ENCODE results near the gene IGFBP6.

The IGFBP6 gene

GRCh38 chr12:53079226-53080117, 18.0 kb upstream of the IGFBP6 start, which contains the start of gene SPRYD3:
SPRYD3 (minus strand) TSS chr12:53079390; CDS start chr12:53079333, 57 bp downstream.
- POLR2A ChIA-PET, result interaction anchor here (0.5 to 3.1 kb wide), 6 partner anchors 12 to 29 kb away, joined by 3 to 16 read pairs (median 4); partner anchors contain the start of genes IGFBP6, SOAT2 and TNS2
- peak; percentile 94 to 98 (median 97) for DNase-seq

GRCh38 chr12:53082637-53083175, 14.8 kb upstream of the IGFBP6 start:
- Histone ChIP-seq H3K9me3 (ENCODE audit: control extremely low read depth in 1 of 5, control insufficient read depth in 4 of 5, insufficient read depth in 2 of 5, low read depth in 1 of 5, low read length in 4 of 5) (no peaks in the 10 kb centered on the region), H3K36me3 (ENCODE audit: control insufficient read depth in 4 of 4, insufficient read depth in 4 of 4, low read length in 3 of 4) (no peaks in the 10 kb centered on the region), H3K4me3 (ENCODE audit: control insufficient read depth in 1 of 7, extremely low read depth in 1 of 7, insufficient read depth in 4 of 7, low read depth in 2 of 7, low read length in 6 of 7) (no peak overlapping the region), H3K4me1 (ENCODE audit: control extremely low read depth in 1 of 4, control insufficient read depth in 4 of 4, insufficient read depth in 4 of 4, low read length in 3 of 4) (peaks cover 3 to 16% (median 10%) of the 10 kb centered on the region in 4 experiments), H3K27me3 (replicated peaks in 2 of 5; ENCODE audit: control insufficient read depth in 4 of 5, insufficient read depth in 5 of 5, low read length in 4 of 5) (no peaks in the 10 kb centered on the region), H3K27ac (ENCODE audit: insufficient read depth in 1 of 2, low read depth in 1 of 2, low read length in 2 of 2, poor library complexity in 1 of 2, severe bottlenecking in 2 of 2) (no peak overlapping the region)
- ChIA-PET POLR2A (no interaction called here), CTCF (interaction anchor here (1.7 to 8.8 kb wide), 4 partner anchors 11 to 29 kb away, joined by 4 to 113 read pairs (median 12); partner anchors contain the start of gene SOAT2)
- WGBS (ENCODE audit: insufficient coverage), result no CpG with 5 or more reads among the region's 2 CpGs
- no peak for DNase-seq

More at GRCh38 chr12:53079226-53080117, 18.0 kb upstream of the IGFBP6 start, which contains the start of gene SPRYD3:
- WGBS (ENCODE audit: insufficient coverage), result 3% methylated on average over 51 of the region's 67 CpGs
- Histone ChIP-seq H3K27me3 (replicated peaks in 2 of 5; ENCODE audit: control insufficient read depth in 4 of 5, insufficient read depth in 5 of 5, low read length in 4 of 5) (no peaks in the 10 kb centered on the region), H3K36me3 (ENCODE audit: control insufficient read depth in 4 of 4, insufficient read depth in 4 of 4, low read length in 3 of 4) (peaks cover 0 to 24% (median 18%) of the 10 kb centered on the region in 4 experiments), H3K9me3 (ENCODE audit: control extremely low read depth in 1 of 5, control insufficient read depth in 4 of 5, insufficient read depth in 2 of 5, low read depth in 1 of 5, low read length in 4 of 5) (no peaks in the 10 kb centered on the region), H3K27ac (ENCODE audit: insufficient read depth in 1 of 2, low read depth in 1 of 2, low read length in 2 of 2, poor library complexity in 1 of 2, severe bottlenecking in 2 of 2) (peak within 1 kb of the TSS; percentile 66 to 88), H3K4me1 (ENCODE audit: control extremely low read depth in 1 of 4, control insufficient read depth in 4 of 4, insufficient read depth in 4 of 4, low read length in 3 of 4) (peaks cover 3 to 16% (median 10%) of the 10 kb centered on the region in 4 experiments), H3K4me3 (ENCODE audit: control insufficient read depth in 1 of 7, extremely low read depth in 1 of 7, insufficient read depth in 4 of 7, low read depth in 2 of 7, low read length in 6 of 7) (peak within 1 kb of the TSS; percentile 55 to 89 (median 77))
- CTCF ChIA-PET, result interaction anchor here (1.0 to 8.8 kb wide), 7 partner anchors 9 to 23 kb away, joined by 3 to 113 read pairs (median 9); partner anchors contain the start of gene SOAT2

- ChIA-PET POLR2A (interaction anchor here (1.1 kb wide), 1 partner anchor 12 kb away, joined by 4 read pairs; no protein-coding TSS in a partner anchor), CTCF (interaction anchor here (1.1 to 5.6 kb wide), 6 partner anchors 9 to 39 kb away, joined by 3 to 49 read pairs (median 8); partner anchors contain the start of gene IGFBP6)
- no peak for DNase-seq
- no peak overlapping the region for H3K27ac ChIP-seq (ENCODE audit: insufficient read depth in 1 of 2, low read depth in 1 of 2, low read length in 2 of 2, poor library complexity in 1 of 2, severe bottlenecking in 2 of 2)
- H3K27me3 ChIP-seq (replicated peaks in 2 of 5; ENCODE audit: control insufficient read depth in 4 of 5, insufficient read depth in 5 of 5, low read length in 4 of 5), result no peaks in the 10 kb centered on the region
- no CpG with 5 or more reads among the region's 3 CpGs for WGBS (ENCODE audit: insufficient coverage)
- no peaks in the 10 kb centered on the region for H3K36me3 ChIP-seq (ENCODE audit: control insufficient read depth in 4 of 4, insufficient read depth in 4 of 4, low read length in 3 of 4)
- H3K4me1 ChIP-seq (ENCODE audit: control extremely low read depth in 1 of 4, control insufficient read depth in 4 of 4, insufficient read depth in 4 of 4, low read length in 3 of 4), result no peaks in the 10 kb centered on the region
- H3K4me3 ChIP-seq (ENCODE audit: control insufficient read depth in 1 of 7, extremely low read depth in 1 of 7, insufficient read depth in 4 of 7, low read depth in 2 of 7, low read length in 6 of 7), result no peak overlapping the region
- H3K9me3 ChIP-seq (ENCODE audit: control extremely low read depth in 1 of 5, control insufficient read depth in 4 of 5, insufficient read depth in 2 of 5, low read depth in 1 of 5, low read length in 4 of 5), result no peaks in the 10 kb centered on the region
Measured at GRCh38 chr12:53086361-53086760, 11.1 kb upstream of the IGFBP6 start.

DNA sequence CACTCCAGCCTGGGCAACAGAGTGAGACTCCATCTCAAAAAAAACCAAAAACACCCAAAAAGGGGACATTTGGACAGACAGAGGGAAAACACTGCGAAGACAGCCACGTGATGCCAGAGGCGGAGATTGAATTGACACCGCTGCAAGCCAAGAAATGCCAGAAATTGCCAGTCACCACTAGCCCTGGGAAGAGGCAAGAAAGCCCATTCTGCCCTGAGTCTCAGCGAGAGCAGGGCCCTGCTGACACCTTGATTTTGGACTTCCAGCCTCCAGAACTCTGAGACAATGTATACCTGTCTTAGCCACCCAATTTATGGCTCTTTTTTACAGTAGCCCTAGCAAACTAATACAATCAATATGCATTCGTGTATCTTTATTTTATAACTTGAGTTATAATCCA, 7.4 kb upstream of the IGFBP6 start:
- 96% methylated on average over 6 of the region's 6 CpGs for WGBS (ENCODE audit: insufficient coverage)
- CTCF ChIA-PET, result interaction anchor here (14.5 kb wide), 1 partner anchor 22 kb away, joined by 361 read pairs; no protein-coding TSS in a partner anchor
- Histone ChIP-seq H3K9me3 (ENCODE audit: control extremely low read depth in 1 of 5, control insufficient read depth in 4 of 5, insufficient read depth in 2 of 5, low read depth in 1 of 5, low read length in 4 of 5) (no peaks in the 10 kb centered on the region), H3K36me3 (ENCODE audit: control insufficient read depth in 4 of 4, insufficient read depth in 4 of 4, low read length in 3 of 4) (no peaks in the 10 kb centered on the region), H3K27me3 (replicated peaks in 2 of 5; ENCODE audit: control insufficient read depth in 4 of 5, insufficient read depth in 5 of 5, low read length in 4 of 5) (no peaks in the 10 kb centered on the region), H3K27ac (ENCODE audit: insufficient read depth in 1 of 2, low read depth in 1 of 2, low read length in 2 of 2, poor library complexity in 1 of 2, severe bottlenecking in 2 of 2) (no peak overlapping the region), H3K4me3 (ENCODE audit: control insufficient read depth in 1 of 7, extremely low read depth in 1 of 7, insufficient read depth in 4 of 7, low read depth in 2 of 7, low read length in 6 of 7) (no peak overlapping the region), H3K4me1 (ENCODE audit: control extremely low read depth in 1 of 4, control insufficient read depth in 4 of 4, insufficient read depth in 4 of 4, low read length in 3 of 4) (peaks cover 0 to 10% (median 4%) of the 10 kb centered on the region in 4 experiments)
- POLR2A ChIA-PET, result no interaction called here
- no peak for DNase-seq

GRCh38 chr12:53090554-53090953, 6.9 kb upstream of the IGFBP6 start:
- Histone ChIP-seq H3K4me3 (ENCODE audit: control insufficient read depth in 1 of 7, extremely low read depth in 1 of 7, insufficient read depth in 4 of 7, low read depth in 2 of 7, low read length in 6 of 7) (no peak overlapping the region), H3K4me1 (ENCODE audit: control extremely low read depth in 1 of 4, control insufficient read depth in 4 of 4, insufficient read depth in 4 of 4, low read length in 3 of 4) (peaks cover 0 to 10% (median 4%) of the 10 kb centered on the region in 4 experiments), H3K27ac (ENCODE audit: insufficient read depth in 1 of 2, low read depth in 1 of 2, low read length in 2 of 2, poor library complexity in 1 of 2, severe bottlenecking in 2 of 2) (no peak overlapping the region), H3K36me3 (ENCODE audit: control insufficient read depth in 4 of 4, insufficient read depth in 4 of 4, low read length in 3 of 4) (no peaks in the 10 kb centered on the region), H3K9me3 (ENCODE audit: control extremely low read depth in 1 of 5, control insufficient read depth in 4 of 5, insufficient read depth in 2 of 5, low read depth in 1 of 5, low read length in 4 of 5) (no peaks in the 10 kb centered on the region), H3K27me3 (replicated peaks in 2 of 5; ENCODE audit: control insufficient read depth in 4 of 5, insufficient read depth in 5 of 5, low read length in 4 of 5) (no peaks in the 10 kb centered on the region)
- DNase-seq, result no peak
- ChIA-PET CTCF (interaction anchor here (1.0 to 14.5 kb wide), 2 partner anchors 23 to 36 kb away, joined by 3 to 361 read pairs; no protein-coding TSS in a partner anchor), POLR2A (no interaction called here)
- WGBS (ENCODE audit: insufficient coverage), result no CpG with 5 or more reads among the region's 2 CpGs

DNA sequence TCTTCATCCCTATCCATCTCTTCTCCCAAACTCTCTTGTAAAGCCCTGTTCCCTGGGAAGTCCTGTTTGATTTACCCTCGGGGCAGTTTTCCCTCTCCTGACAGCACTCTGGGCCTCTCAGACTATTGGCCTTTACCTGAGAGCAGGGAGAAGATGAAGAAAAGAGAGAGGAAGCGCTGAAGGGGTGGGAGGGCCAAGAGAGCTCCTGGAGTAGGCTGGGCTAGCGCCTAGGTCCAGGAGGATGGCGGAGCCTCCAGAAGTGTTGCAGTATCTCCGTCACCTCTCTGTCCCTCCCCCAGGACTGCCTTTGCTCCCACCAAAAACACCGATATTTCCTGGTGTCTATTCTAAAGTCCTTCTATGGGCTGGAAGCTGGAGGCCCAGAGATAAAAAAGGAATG, 5.7 kb upstream of the IGFBP6 start:
- Histone ChIP-seq H3K27me3 (replicated peaks in 2 of 5; ENCODE audit: control insufficient read depth in 4 of 5, insufficient read depth in 5 of 5, low read length in 4 of 5) (no peaks in the 10 kb centered on the region), H3K4me1 (ENCODE audit: control extremely low read depth in 1 of 4, control insufficient read depth in 4 of 4, insufficient read depth in 4 of 4, low read length in 3 of 4) (peaks cover 0 to 13% (median 6%) of the 10 kb centered on the region in 4 experiments), H3K36me3 (ENCODE audit: control insufficient read depth in 4 of 4, insufficient read depth in 4 of 4, low read length in 3 of 4) (no peaks in the 10 kb centered on the region), H3K27ac (ENCODE audit: insufficient read depth in 1 of 2, low read depth in 1 of 2, low read length in 2 of 2, poor library complexity in 1 of 2, severe bottlenecking in 2 of 2) (no peak overlapping the region), H3K4me3 (ENCODE audit: control insufficient read depth in 1 of 7, extremely low read depth in 1 of 7, insufficient read depth in 4 of 7, low read depth in 2 of 7, low read length in 6 of 7) (no peak overlapping the region), H3K9me3 (ENCODE audit: control extremely low read depth in 1 of 5, control insufficient read depth in 4 of 5, insufficient read depth in 2 of 5, low read depth in 1 of 5, low read length in 4 of 5) (no peaks in the 10 kb centered on the region)
- no peak for DNase-seq
- POLR2A ChIA-PET, result no interaction called here
- 100% methylated on average over 1 of the region's 6 CpGs for WGBS (ENCODE audit: insufficient coverage)
- CTCF ChIA-PET, result interaction anchor here (1.7 to 14.5 kb wide), 2 partner anchors 13 to 24 kb away, joined by 9 to 361 read pairs; partner anchors contain the start of gene SPRYD3

Data from common myeloid progenitor, CD34-positive (primary cell).